Naive B cell (primary cell): ENCODE measurements around the gene DGCR2. TPM values are rescaled to one million over a fixed set of nuclear protein-coding genes. Genes with fewer than 3 reads are reported as not detected.
"Not testable (repeated sequence)": the region's sequence is repeated elsewhere in the genome, so short reads cannot be mapped to it uniquely, and the experiment has no call there.

Experiments used
- ATAC-seq, 2 donors: fragments of 150-1000 bp; cut with Tn5 transposase; 2 replicates each; pipeline ENCODE4 v1.10.0; 2021; ENCODE audit warnings: low read depth in 2 of 2, mild to moderate bottlenecking in 2 of 2, moderate library complexity in 2 of 2
- DNase-seq: peaks from one replicate; pipeline ENCODE4 v3.0.0; 2022
- H3K27ac Mint-ChIP-seq, 6 donors: one replicate each; pipeline ENCODE4 v1.8.0; 2020 to 2022; ENCODE audit warnings: mild to moderate bottlenecking in 6 of 6, mixed read lengths in 6 of 6, moderate library complexity in 5 of 6, inconsistent platforms in 2 of 6
- H3K27me3 Mint-ChIP-seq, 3 donors: one replicate each; pipeline ENCODE4 v1.8.0; 2021 to 2022; ENCODE audit warnings: mixed read lengths in 3 of 3, mild to moderate bottlenecking in 1 of 3
- H3K36me3 Mint-ChIP-seq, 2 donors: one replicate each; pipeline ENCODE4 v1.8.0; 2020 to 2022; ENCODE audit warnings: mixed read lengths in 2 of 2, inconsistent platforms in 1 of 2, mild to moderate bottlenecking in 1 of 2
- H3K4me1 Mint-ChIP-seq, 3 donors: one replicate each; pipeline ENCODE4 v1.8.0; 2020 to 2022; ENCODE audit warnings: mixed read lengths in 3 of 3, inconsistent platforms in 1 of 3, mild to moderate bottlenecking in 1 of 3, moderate library complexity in 1 of 3
- H3K4me3 Mint-ChIP-seq, 8 donors: one replicate each; pipeline ENCODE4 v1.8.0; 2020 to 2022; ENCODE audit warnings: mild to moderate bottlenecking in 8 of 8, mixed read lengths in 8 of 8, moderate library complexity in 8 of 8, inconsistent platforms in 2 of 8
- H3K9me3 Mint-ChIP-seq, 7 donors: one replicate each; pipeline ENCODE4 v1.8.0; 2020 to 2022; ENCODE audit warnings: mixed read lengths in 7 of 7, mild to moderate bottlenecking in 5 of 7, inconsistent platforms in 2 of 7, moderate library complexity in 1 of 7
- polyA plus RNA-seq, 6 donors: library from polyadenylated mRNA; unstranded; fragments of 300-500 nt; fragmentation: Illumina TruSeq; gene quantifications; one replicate each; pipeline ENCODE4 v1.2.3, GENCODE V29; 2021; ENCODE audit warnings: low read depth in 6 of 6

DGCR2 gene
- polyA plus RNA-seq, 6 donors from 2014 or later, result 27.4 to 50.6 (median 32.8) TPM

- H3K9me3 Mint-ChIP-seq, H3K27me3 Mint-ChIP-seq, H3K4me1 Mint-ChIP-seq, DNase-seq, H3K4me3 Mint-ChIP-seq, ATAC-seq: not testable (repeated sequence)
- Mint-ChIP-seq H3K27ac (peak overlapping the region in 1 of 6 donors; percentile 22), H3K36me3 (peaks cover 12 to 22% of the 10 kb centered on the region in 2 donors)
These were observed 71.4 kb downstream of the DGCR2 start for GRCh38 chr22:19050847-19051246.

- Mint-ChIP-seq H3K27me3 (no peaks in the 10 kb centered on the region), H3K36me3 (peaks cover 17 to 21% of the 10 kb centered on the region in 2 donors), H3K9me3 (no peaks in the 10 kb centered on the region), H3K4me3 (no peak overlapping the region), H3K27ac (no peak overlapping the region), H3K4me1 (peaks cover 0 to 4% (median 4%) of the 10 kb centered on the region in 3 donors)
- ATAC-seq (no peak), DNase-seq (no peak)
These were observed 72.1 kb downstream of the DGCR2 start for GRCh38 chr22:19050117-19050516.

- no peak overlapping the region for H3K27ac Mint-ChIP-seq
- DNase-seq (no peak), ATAC-seq (no peak)
- H3K36me3 Mint-ChIP-seq, result peaks cover 15 to 29% of the 10 kb centered on the region in 2 donors
- H3K9me3 Mint-ChIP-seq, result no peaks in the 10 kb centered on the region
- peaks cover 0 to 4% (median 4%) of the 10 kb centered on the region in 3 donors for H3K4me1 Mint-ChIP-seq
- H3K27me3 Mint-ChIP-seq, result no peaks in the 10 kb centered on the region
- H3K4me3 Mint-ChIP-seq, result no peak overlapping the region
These were observed 73.7 kb downstream of the DGCR2 start for GRCh38 chr22:19048531-19048930.

- ATAC-seq (no peak), DNase-seq (no peak)
- Mint-ChIP-seq H3K4me1 (peaks cover 0 to 4% (median 4%) of the 10 kb centered on the region in 3 donors), H3K27me3 (no peaks in the 10 kb centered on the region), H3K4me3 (no peak overlapping the region), H3K9me3 (no peaks in the 10 kb centered on the region), H3K36me3 (peaks cover 15 to 29% of the 10 kb centered on the region in 2 donors), H3K27ac (no peak overlapping the region)
These were observed 74.2 kb downstream of the DGCR2 start for GRCh38 chr22:19047993-19048392.

GRCh38 chr22:19046719-19047609 is 75.2 kb downstream of the DGCR2 start:
- Mint-ChIP-seq H3K9me3 (no peaks in the 10 kb centered on the region), H3K27ac (no peak overlapping the region), H3K36me3 (peaks cover 15 to 28% of the 10 kb centered on the region in 2 donors), H3K4me1 (peaks cover 0 to 4% (median 4%) of the 10 kb centered on the region in 3 donors), H3K4me3 (peak overlapping the region in 1 of 8 donors; percentile 40), H3K27me3 (no peaks in the 10 kb centered on the region)
- DNase-seq (no peak), ATAC-seq (no peak)

- Mint-ChIP-seq H3K27ac (no peak overlapping the region), H3K27me3 (no peaks in the 10 kb centered on the region), H3K36me3 (peaks cover 15 to 21% of the 10 kb centered on the region in 2 donors), H3K4me3 (no peak overlapping the region), H3K9me3 (no peaks in the 10 kb centered on the region), H3K4me1 (peaks cover 0 to under 1% (median 0%) of the 10 kb centered on the region in 3 donors)
- no peak for ATAC-seq
- DNase-seq, result no peak
These were observed 75.9 kb downstream of the DGCR2 start for GRCh38 chr22:19046287-19046686.

- H3K27ac Mint-ChIP-seq, result no peak overlapping the region
- peaks cover 15 to 21% of the 10 kb centered on the region in 2 donors for H3K36me3 Mint-ChIP-seq
- no peaks in the 10 kb centered on the region for H3K4me1 Mint-ChIP-seq
- no peak for DNase-seq
- H3K27me3 Mint-ChIP-seq, result no peaks in the 10 kb centered on the region
- no peak overlapping the region for H3K4me3 Mint-ChIP-seq
- H3K9me3 Mint-ChIP-seq, result no peaks in the 10 kb centered on the region
- ATAC-seq, result no peak
These were observed 77.1 kb downstream of the DGCR2 start for GRCh38 chr22:19045094-19045493.

- ATAC-seq (no peak), DNase-seq (no peak)
- H3K36me3 Mint-ChIP-seq, result peaks cover 15 to 21% of the 10 kb centered on the region in 2 donors
- no peaks in the 10 kb centered on the region for H3K4me1 Mint-ChIP-seq
- H3K9me3 Mint-ChIP-seq, result no peaks in the 10 kb centered on the region
- H3K27ac Mint-ChIP-seq, result peak overlapping the region in 1 of 6 donors; percentile 4
- H3K27me3 Mint-ChIP-seq, result no peaks in the 10 kb centered on the region
- H3K4me3 Mint-ChIP-seq, result no peak overlapping the region
These were observed 77.8 kb downstream of the DGCR2 start for GRCh38 chr22:19044381-19044780.

- no peaks in the 10 kb centered on the region for H3K9me3 Mint-ChIP-seq
- no peak for ATAC-seq
- H3K27ac Mint-ChIP-seq, result no peak overlapping the region
- no peaks in the 10 kb centered on the region for H3K4me1 Mint-ChIP-seq
- peaks cover 15 to 21% of the 10 kb centered on the region in 2 donors for H3K36me3 Mint-ChIP-seq
- peak overlapping the region in 1 of 8 donors; percentile 52 for H3K4me3 Mint-ChIP-seq
- H3K27me3 Mint-ChIP-seq, result no peaks in the 10 kb centered on the region
- no peak for DNase-seq
These were observed 78.8 kb downstream of the DGCR2 start for GRCh38 chr22:19043121-19044085.

GRCh38 chr22:19042285-19043120 is 79.7 kb downstream of the DGCR2 start:
- no peak overlapping the region for H3K4me3 Mint-ChIP-seq

GRCh38 chr22:19041704-19042074 is 80.5 kb downstream of the DGCR2 start:
- H3K27ac Mint-ChIP-seq, result peak overlapping the region in 2 of 6 donors; percentile 31 to 81
- ATAC-seq, result no peak

More at GRCh38 chr22:19042285-19043120, 79.7 kb downstream of the DGCR2 start:
- H3K4me1 Mint-ChIP-seq, result no peaks in the 10 kb centered on the region
- DNase-seq (no peak), ATAC-seq (no peak)
- H3K36me3 Mint-ChIP-seq, result peaks cover 13 to 17% of the 10 kb centered on the region in 2 donors
- H3K27me3 Mint-ChIP-seq, result no peaks in the 10 kb centered on the region
- peak overlapping the region in 1 of 6 donors; percentile 31 for H3K27ac Mint-ChIP-seq
- H3K9me3 Mint-ChIP-seq, result no peaks in the 10 kb centered on the region

GRCh38 chr22:19040888-19041703 is 81.1 kb downstream of the DGCR2 start:
- Mint-ChIP-seq H3K9me3 (no peaks in the 10 kb centered on the region), H3K4me1 (peaks cover 0 to 6% (median 0%) of the 10 kb centered on the region in 3 donors), H3K27ac (no peak overlapping the region), H3K36me3 (peaks cover 12 to 14% of the 10 kb centered on the region in 2 donors), H3K27me3 (no peaks in the 10 kb centered on the region), H3K4me3 (no peak overlapping the region)
- ATAC-seq, result no peak
- no peak for DNase-seq

More at GRCh38 chr22:19041704-19042074, 80.5 kb downstream of the DGCR2 start:
- H3K4me1 Mint-ChIP-seq, result peaks cover 0 to under 1% (median 0%) of the 10 kb centered on the region in 3 donors
- peaks cover 14 to 16% of the 10 kb centered on the region in 2 donors for H3K36me3 Mint-ChIP-seq
- H3K4me3 Mint-ChIP-seq, result no peak overlapping the region
- H3K27me3 Mint-ChIP-seq, result no peaks in the 10 kb centered on the region
- DNase-seq, result no peak
- no peaks in the 10 kb centered on the region for H3K9me3 Mint-ChIP-seq
